Stimulated activated CD8-positive, alpha-beta memory T cell treated with anti-CD3 and anti-CD28 coated beads, Interleukin-12 subunit alpha, Interleukin-12 subunit beta, amount 100 ng/mL, for 4 hours (primary cell): ENCODE measurements around the gene SLC49A3.
A peak's percentile ranks its signal among the peaks of the same experiment; 100 is the strongest.
"Not testable (repeated sequence)": the region's sequence is repeated elsewhere in the genome, so short reads cannot be mapped to it uniquely, and the experiment has no call there.

Experiments
- DNase-seq: peaks from one replicate; pipeline ENCODE4 v3.0.0-alpha.2; 2020; ENCODE audit warnings: low read depth

SLC49A3 gene

DNA sequence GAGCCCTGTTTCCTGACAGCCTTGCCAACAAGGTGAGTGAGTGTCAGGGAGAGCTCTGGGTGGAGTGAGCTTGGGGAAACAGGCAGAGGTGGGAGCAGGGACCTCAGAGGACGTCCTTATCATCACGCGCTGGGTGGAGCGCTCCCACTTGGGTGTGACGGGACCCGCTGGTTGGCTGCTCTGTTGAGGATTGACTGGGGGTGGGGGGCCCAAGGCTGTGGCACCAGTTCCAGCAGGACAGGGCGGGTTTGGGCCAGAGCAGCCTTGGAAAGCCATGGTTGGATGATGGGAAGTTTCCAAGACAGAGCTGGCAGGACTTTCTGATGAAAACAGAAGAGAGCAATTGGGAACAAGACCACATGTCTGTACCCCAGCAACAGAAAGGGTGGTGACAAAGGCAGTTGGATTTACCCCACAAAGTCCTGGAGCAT is 13.7 kb upstream of the SLC49A3 start:
- no peak for DNase-seq

DNA sequence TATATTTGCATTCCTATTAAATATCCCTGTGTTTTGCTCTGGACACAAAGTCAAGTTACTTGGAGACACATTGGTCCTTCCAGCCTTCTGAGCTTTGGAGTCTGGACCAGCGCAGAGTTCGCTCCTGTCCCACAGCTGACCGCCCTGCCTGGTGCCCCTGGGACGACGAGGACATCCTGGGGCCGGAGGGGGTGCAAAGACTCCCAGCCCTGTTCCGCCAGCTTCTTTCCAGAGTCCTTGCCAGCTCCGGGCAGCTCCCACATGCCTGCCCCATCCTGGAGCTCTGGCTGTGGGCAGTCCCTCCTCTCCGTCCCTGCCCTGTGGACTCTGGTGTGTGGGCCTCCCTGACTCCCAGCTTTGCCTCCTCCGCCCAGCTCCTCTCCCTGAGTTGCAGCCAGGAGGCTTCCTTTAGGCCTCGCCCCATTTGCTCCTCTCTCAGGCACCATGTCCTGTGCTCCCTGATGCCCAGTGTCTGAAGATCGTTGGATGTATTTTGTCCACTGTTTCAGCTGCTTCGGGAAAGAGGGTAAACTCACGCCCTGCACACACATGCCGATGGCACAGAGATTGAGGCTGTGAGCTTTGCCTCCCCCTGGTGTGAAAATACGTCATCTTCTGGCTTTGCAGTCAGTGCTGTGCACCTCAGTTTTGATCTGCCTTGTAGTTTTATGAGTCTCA is 11.8 kb upstream of the SLC49A3 start:
- no peak for DNase-seq

DNA sequence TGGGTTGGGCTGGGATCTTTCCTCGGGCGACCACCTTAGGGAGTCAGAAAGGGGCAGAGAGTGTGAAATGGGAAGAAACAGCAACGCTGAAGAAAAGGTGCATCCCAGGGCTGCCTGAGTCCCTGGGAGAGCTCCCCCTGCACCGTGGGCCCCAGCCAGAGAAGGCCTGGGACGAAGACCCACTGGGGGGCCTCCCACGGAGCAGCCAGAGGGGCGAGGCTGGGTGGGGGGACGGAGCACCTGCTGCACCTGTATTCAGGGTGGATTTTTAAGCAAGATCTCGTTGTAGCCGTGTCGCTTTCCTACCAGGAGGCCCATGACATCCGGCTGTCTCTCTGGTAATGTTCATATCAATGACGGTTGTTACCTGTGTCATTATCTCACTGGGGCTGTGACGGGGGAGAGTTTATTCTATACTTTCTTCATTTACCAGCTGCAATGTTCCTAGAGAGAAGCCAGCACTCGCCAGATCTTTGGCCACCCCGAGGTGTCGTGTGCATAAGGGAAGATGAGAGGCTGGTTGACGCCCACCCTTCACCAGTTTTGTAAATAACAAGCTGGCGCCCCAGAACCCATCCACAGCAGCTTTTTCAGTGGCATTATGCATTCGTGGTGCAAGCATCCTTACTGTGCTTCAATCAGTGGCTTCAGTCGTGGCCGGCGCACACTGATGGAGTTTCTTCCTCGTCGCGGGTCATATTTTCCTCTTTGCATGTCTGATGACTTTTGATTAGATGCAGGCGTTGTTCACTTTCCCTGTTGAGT is 11.0 kb upstream of the SLC49A3 start:
- no peak for DNase-seq

DNA sequence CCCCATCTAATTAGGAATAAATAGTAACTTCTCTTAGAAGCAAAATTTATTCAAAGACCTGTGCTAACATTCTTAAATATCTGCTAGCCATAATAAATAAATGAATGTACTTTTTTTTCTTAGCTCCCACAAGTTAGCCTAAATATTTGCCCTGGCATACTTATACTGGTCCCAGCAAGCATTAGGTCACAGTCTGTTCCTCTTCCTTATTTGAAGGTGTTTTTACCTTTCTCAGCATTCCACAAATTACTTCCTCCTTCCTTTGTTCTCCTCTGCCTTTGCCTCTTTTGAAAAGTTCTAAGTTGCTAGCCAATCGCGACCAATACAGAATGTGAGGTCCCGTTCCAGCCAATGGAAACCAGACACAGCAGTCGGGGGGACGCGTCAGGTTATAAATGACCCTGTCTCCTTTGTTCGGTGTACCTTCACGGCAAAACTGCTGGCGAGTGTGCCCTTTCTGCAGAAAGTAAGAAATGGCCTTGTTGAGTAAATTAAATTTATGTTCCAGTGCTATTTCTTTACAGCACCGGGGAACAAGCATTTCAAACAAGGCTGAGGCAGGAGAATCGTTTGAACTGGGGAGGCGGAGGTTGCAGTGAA is 5.5 kb upstream of the SLC49A3 start:
- DNase-seq, result not testable (repeated sequence)

DNA sequence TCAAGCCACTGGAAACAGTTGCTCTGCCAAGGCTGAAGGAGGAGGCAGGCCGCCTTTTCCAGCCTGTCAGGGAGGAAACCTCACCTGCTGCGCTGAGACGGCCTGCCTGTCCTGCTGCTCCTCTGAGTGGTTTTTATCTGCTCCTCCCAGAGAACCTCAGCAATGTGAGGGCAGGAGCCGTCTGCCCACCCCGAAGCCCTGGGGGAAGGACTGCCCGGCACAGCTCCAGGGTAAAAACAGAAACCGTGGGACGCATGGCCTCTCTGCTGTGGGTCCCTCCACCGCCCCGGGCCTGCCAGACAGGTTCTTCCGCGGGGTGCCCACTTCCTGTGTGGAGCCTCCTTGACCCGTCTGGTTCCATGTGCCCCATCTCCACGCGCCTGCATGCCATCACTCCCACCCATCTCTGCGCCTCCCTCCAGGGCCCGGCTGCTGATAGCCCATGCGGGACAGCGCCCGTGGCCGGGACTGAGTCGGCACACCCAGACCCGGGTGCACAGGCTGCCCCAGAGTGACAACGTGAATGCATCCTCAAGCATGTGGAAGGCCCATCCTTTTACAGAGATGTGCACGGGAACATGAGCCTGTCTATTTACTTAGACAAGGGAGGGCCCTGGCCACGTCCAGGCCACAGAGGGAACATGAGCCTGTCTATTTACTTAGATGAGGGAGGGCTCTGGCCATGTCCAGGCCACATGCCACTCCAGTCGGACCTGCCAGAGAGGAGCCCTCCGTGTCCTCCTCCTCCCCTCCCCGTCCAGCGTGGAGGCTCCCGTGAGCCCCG is 4.0 kb upstream of the SLC49A3 start:
- no peak for DNase-seq

DNA sequence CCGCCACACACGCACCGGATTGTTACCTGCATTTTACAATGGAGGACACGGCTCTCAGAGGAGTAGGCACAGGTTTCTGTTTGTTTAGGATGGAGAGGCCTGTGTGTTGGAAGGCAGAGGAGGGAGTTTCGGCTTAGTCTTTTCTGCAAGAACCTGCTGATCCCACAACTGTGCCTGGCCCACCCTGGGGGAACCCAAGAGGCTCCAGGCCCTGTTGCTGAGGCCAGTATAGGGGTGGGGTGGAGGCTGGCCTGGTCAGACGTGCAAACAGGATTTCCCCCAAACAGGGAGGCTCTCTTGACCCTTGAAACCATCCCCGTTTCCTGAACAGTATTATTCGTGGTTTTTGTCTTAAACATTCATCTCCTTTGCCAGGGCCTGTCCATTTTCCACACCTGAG is 772 bp upstream of the SLC49A3 start:
- no peak for DNase-seq

DNA sequence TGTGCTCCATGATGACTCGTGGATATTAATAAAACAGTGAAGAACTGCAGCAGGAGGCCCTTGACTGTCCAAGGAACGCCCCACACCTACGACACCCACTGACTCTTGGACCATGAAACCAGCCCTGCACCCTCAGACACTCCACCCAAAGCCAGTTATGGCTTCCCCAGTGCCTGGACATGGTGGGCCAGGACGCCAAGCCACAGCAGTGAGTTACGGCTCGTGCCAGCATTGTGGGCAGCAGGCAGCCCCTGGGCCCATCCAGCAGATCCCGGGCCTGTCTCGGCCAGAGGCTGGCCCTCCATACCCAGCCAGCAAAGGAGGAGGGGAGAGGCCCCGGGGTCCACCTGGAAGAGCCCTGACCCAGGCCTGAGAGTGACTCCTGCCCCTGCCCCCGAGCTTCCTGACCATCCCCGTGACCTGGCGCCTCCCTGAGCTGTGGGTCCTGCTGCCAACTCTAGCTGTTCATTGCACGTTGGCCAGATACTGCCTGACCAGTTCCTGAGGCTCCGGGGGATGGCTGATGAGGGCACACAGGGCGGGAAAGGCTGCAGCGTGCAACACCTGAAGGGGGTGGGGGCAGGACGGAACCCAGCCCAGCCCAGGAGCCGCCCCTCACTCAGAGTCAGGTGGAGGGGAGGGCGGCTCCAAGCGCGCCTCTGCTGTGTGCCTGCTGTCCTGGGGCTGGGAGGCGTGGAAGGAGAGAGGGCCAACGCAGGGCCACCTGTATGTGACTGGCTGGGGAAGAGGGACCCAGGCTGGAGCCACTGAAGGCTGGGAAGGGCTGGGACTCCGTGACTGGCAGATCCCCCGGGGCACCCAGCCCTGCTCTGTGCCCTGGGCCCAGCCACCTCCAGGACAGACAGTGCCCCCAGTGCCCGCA is 739 bp downstream of the SLC49A3 start:
- no peak for DNase-seq

DNA sequence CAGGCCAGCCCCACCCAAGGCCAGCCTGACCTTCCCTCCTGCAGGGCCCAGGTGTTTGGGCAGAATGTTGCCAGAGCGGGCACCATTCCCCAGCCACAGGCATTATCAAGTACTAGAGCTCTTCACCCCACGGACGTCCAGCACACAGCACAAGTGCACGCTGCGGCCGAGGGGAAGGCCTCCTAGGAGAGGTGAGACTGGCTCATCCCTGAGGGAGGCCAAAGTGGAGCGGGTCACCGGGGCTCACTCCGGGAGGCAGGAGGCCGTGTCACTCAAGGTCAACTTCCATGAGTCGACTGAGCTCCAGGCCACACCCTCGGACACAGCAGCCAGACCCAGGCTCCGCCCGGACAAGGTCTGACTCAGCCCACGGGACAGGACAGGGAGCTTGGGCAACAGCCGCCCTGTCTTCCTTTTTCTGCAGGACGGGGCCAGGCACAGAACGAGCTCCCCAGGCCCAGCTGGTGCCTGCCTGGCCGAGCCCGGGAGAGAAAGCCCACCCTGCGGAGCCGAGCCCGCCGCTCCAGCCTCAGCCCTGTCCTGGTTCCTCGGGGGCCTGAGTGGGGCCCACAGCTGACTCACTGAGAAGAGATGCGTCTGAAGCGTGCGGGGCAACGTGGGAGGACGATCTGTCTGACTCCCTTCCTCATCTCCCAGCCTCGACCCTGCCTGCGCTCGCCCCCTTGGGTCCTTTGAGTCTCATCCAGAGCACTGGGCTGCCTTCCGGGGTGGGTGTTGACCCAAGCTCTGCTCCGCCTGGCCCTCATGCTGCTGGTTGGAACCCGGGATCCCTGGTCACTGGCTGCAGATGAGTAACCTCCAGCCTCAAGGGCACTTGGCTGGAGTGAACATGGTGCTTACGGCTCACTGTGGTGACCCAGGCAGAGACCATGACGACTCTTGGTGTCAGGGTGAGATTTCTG is 1.6 kb downstream of the SLC49A3 start:
- DNase-seq, result no peak

DNA sequence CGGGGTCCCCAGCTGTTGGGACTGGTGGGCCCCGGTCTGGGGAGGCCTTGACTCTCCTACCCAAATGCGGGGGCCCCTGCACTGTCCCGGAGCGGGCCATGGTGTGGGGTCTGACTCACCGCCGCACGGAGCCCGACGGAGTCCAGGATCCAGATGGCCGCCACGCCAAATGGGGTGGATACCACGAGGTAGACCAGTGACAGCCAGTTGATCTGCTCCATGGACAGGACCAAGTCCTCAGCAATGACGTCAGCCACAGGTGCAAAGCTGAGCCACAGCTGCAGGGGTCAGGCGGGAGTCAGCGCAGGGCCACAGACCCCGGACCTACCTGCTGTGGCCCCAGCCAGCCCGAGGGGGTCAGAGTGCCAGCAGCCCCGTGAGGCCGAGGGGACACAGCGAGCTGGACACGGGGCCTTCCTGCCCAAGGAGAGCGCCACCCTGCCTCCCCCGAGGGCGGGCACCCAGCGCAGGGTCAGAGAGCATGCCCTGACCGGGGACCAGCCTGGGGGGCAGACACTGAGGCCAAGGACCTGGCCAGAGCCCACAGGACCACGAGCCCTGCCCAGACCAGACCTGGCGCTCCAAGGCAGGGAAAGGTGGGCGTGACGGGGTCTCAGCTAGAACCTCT is 2.4 kb downstream of the SLC49A3 start:
- DNase-seq, result no peak

DNA sequence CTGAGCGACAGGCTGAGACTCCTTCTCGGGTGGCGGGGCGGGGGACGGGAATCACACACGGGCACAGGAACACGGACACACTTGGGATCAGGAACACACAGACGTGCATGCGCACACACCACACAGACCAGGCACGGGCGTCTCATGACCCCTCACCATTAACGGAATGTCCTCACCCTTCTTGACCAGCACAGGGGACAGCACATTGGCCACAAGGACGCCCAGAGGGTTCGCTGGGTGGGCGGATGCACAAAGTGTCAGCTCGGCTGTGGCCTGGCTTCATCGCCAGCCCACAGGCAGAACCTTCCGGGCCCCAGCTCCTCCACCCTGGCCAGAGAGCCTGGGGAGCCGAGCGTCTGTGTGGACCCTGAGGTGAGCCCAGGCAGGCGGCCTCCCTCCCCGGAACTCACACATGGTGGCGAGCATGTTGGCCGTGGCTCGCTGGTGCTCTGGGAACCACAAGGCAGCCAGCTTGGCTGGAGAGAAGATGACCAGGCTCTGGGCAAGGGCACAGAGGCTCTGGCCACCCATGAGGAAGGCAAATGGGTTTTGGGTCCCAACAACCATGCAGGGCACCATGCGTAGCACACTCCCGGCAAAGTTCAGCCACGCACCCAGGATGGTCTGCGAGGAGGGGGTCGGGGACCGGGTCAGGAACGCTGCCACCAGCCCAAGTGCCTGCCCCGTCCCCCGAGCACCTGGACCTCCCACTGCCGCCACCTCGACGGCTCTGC is 3.1 kb downstream of the SLC49A3 start:
- no peak for DNase-seq

DNA sequence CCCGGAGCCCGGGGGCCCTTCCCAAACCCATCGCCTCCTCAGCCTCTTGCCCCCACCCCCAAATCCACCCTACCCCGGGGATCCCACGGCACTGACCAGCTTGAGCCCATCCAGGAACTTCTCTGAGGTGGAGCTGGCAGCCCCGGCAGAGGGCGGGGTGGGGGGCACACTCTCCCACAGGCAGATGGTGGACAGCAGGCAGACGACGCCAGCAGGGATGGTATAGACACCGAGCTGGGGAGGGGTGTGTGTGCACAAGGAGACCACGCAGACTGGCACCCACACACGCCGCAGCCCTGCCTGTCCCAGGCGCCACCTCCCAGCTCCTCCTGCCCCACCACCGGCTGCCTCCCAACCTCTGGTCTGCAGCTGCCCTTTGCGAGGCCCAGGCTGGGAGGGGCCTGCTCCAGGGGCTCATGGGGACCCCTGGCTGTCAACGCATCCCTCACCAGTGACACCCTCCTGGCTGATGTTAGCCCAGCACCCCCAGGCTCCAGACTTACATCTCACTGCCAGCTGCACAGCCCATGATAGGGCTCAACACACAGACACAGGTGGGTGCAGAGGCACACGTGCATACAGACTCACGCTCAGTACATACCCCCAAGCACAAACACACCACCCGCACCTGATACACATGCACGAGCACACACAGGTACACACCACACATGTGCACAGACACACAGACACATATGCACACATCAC is 4.2 kb downstream of the SLC49A3 start:
- no peak for DNase-seq

DNA sequence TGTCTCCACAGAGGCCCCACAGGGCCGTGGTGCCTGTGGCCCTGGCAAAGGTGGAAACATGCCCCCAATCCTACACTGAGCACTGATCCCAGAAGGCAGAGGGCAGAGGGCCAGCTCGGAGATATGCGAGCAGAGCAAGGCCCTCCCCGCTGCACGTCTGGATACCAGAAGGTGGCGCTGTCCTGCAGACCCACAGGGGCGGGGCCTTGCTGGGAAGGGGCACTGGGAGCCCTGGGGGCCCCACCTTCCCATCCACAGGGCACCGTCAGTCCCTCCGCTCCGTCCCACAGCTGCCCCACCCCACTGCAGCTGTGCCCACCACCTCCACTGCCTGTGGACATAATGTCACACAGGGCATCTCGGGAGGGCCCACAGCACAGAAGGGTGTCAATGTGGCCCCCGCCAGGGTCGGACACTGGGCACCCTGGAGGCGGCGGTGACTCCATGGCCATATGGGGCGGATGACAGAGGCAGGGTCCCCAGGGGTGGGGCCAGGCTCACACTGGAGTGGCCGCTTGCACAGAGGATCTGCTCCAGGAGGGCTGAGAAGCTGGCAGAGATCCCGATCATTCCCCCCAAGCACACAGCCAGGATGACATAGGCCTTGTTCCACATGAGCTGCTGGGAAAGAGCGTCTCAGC is 4.8 kb downstream of the SLC49A3 start:
- DNase-seq, result no peak

DNA sequence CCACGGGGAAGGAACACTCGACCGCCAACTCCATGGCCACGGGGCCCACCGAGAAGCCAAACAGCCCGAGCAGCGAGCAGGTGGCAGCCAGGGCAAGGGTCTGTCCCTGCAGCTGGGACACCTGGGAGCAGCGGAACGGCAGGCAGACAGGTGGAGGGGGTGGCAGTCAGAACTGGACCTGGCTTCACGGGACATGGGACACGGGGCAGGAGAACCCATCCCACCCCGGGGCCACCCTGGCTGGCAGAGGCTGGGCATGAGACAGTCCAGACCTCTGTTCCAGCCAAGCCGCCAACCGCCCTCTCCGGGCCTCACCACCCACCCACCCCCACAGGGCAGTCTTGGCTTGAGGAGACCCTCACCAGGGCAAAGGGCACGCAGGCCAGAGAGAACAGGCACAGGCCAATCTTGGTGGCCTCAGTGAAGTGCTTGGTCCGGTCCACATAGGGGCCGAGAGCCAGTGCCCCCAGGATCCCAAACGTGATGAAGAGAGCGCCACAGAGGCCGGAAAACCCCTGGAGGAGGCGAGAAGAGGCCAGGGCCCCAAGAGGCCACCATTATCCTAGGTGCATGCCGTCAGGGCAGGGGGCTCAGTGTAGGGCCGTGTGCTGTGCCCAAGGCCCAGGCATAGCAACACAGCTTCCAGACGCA is 5.6 kb downstream of the SLC49A3 start:
- DNase-seq, result no peak

DNA sequence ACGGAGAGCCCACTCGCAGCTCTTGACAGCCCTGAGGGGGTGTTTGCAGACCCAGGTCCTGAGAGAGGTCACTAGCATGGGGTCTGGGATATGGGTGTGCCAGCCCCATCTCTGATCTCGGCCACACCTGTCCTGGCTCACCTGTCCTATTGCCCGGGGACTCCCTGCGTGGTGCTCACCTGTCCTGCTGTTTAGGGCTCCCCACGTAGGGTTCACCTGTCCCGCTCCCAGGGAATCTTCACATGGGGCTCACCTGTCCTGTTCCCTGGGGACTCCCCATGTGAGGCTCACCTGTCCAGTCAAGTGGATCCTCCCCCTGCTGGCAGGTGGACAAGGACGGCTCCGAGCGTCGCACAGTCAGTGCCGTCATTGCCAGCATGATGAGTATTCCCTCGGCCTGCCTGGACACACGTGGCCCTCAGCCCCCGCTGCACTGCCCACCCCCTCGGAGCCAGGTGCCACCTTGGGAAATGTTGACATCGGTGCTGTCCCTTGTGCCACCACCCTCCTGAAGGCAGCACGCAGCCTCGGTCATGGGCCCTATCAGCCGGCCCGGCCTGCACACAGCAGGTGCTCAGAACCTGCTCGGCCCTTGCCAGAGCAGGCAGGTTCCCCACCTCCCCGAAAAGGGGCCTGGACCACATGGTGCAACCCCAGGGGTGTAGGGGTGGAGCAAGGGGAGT is 6.3 kb downstream of the SLC49A3 start:
- DNase-seq, result no peak

DNA sequence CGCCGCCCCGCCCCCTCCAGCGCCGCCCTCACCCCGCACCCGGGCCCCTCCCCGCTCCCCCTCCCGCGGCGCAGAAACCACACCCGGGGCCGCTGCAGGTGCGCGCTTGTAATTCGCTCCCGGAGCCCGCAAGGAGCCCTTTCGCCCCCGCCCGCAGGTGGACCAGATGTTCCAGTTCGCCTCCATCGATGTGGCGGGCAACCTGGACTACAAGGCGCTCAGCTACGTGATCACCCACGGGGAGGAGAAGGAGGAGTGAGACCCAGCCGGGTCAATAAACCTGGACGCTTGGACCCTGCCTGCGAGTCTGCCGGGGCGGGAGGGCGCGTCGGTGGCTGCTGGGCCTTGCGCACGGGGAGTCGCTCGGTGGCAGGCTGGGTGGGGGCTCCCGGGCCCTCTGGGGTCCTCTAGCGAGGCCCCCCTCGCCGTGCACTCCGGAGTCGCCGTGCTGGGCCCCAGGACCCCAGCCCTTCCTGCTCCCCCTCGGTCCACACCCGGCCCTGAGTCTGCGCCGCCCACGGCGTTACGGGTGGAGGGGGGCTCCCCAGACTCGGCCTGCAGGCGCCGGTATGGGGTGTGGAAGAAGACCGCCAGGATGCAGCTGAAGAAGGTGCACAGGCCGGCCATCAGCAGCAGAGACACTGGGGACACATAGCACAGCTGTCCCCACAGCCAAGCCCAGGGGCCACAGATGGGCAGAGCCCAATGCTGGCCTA is 7.1 kb downstream of the SLC49A3 start:
- no peak for DNase-seq

DNA sequence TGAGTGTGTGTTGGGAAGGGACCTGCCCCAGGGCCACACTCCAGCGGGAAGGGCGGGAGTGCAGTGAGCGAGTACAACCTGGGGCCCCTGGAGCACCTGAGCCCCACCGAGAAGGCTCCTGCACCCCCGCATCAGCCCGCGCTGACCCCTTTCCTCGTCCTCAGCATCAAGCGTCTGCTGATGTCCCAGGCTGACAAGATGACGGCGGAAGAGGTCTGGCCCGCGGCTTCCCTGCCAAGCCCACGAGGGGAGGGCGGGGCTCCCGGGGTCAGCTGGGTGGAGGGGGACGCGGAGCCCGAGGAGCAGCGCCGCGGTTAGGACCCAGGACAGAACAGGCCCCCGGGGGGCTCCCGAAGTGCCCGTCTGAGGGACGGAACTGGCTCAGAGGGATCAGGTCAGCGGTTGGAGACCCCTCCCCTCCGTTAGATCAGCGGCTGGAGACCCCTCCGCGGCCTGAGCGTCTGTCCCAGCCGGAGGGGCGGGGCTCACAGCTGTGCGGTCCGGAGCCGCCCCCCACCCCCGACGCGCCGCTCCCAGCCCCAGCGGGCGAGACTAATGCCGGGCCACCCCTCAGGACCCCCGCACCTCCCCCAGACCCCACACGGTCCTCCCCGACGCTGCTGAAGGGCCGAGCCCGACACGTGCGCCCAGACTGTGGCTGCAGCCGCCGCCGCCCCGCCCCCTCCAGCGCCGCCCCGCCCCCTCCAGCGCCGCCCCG is 7.9 kb downstream of the SLC49A3 start:
- peak; percentile 47 for DNase-seq
